ENCODE data around the gene OAT. TPM values are rescaled to one million over a fixed set of nuclear protein-coding genes. Genes with fewer than 3 reads are reported as not detected.

OAT gene
- total RNA-seq, 1 donor from 2014 or later: 55.1 TPM

DNA sequence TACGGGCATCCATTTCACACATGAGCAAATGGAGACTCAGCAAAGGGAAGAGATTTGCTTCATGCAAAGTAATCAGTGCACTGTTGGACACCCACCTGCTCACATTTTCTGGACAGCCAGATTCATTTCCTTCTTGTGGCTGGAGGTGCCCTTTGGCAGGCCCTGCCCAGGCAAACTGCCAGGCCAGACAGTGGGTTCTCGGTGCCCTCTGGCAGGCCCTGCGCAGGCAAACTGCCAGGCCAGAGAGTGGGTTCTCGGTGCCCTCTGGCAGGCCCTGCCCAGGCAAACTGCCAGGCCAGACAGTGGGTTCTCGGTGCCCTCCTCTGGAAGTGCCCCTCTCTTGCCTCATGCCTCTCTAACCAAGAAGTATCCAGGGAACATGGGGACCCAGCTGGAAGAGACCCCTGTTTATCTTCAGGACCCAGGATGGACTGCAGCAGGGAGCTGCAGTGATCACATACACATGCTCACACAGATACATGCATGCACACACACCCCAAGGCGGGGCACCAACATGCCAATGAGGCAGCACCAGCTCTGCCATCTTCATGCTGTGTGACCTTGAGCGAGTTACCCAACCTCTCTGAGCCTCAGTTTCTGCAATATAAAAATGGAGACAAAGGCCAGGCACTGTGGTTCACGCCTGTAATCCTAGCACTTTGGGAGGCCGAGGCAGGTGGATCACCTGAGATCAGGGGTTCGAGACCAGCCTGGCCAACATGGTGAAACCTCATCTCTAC, 67.1 kb downstream of the OAT start:
- peaks cover 4% of the 10 kb centered on the region for H3K27me3 Mint-ChIP-seq (ENCODE audit: low read depth)
- peaks cover 26% of the 10 kb centered on the region for H3K4me1 Mint-ChIP-seq
- no peak for DNase-seq (ENCODE audit: low spot score in 2 of 2, unreplicated experiment in 2 of 2)
- H3K36me3 Mint-ChIP-seq: no peaks in the 10 kb centered on the region
- no peak overlapping the region for H3K4me3 Mint-ChIP-seq
- no peak overlapping the region for H3K27ac Mint-ChIP-seq
- TF ChIP-seq, protein P1, sequence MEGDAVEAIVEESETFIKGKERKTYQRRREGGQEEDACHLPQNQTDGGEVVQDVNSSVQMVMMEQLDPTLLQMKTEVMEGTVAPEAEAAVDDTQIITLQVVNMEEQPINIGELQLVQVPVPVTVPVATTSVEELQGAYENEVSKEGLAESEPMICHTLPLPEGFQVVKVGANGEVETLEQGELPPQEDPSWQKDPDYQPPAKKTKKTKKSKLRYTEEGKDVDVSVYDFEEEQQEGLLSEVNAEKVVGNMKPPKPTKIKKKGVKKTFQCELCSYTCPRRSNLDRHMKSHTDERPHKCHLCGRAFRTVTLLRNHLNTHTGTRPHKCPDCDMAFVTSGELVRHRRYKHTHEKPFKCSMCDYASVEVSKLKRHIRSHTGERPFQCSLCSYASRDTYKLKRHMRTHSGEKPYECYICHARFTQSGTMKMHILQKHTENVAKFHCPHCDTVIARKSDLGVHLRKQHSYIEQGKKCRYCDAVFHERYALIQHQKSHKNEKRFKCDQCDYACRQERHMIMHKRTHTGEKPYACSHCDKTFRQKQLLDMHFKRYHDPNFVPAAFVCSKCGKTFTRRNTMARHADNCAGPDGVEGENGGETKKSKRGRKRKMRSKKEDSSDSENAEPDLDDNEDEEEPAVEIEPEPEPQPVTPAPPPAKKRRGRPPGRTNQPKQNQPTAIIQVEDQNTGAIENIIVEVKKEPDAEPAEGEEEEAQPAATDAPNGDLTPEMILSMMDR (IDR thresholded peaks at IDR 0.05; ENCODE audit: unreplicated experiment): no peak
- H3K9me3 Mint-ChIP-seq: no peaks in the 10 kb centered on the region

DNA sequence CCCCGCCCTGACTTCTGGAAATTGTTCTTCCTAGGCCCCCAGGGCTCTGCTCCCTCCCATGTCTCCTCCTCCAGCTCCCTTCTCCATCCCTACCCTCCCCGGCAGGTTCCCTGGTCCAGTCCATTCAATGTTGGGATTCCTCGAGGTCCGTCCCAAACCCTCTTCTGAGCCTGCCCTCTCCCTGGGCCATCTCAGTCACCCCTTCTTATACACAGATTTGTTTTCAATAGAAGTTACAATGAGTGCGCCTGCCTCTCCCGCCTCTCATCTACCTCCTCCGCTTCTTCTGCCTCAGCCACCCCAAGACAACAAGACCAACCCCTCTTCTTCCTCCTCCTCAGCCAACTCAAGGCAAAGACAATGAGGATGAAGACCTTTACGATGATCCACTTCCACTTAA, 67.9 kb downstream of the OAT start:
- no peaks in the 10 kb centered on the region for H3K9me3 Mint-ChIP-seq
- no peaks in the 10 kb centered on the region for H3K36me3 Mint-ChIP-seq
- H3K4me3 Mint-ChIP-seq: no peak overlapping the region
- peaks cover 23% of the 10 kb centered on the region for H3K4me1 Mint-ChIP-seq
- H3K27me3 Mint-ChIP-seq (ENCODE audit: low read depth): peaks cover 4% of the 10 kb centered on the region
- no peak for DNase-seq (ENCODE audit: low spot score in 2 of 2, unreplicated experiment in 2 of 2)
- TF ChIP-seq, protein P1 (IDR thresholded peaks at IDR 0.05; ENCODE audit: unreplicated experiment): no peak
- H3K27ac Mint-ChIP-seq: no peak overlapping the region

DNA sequence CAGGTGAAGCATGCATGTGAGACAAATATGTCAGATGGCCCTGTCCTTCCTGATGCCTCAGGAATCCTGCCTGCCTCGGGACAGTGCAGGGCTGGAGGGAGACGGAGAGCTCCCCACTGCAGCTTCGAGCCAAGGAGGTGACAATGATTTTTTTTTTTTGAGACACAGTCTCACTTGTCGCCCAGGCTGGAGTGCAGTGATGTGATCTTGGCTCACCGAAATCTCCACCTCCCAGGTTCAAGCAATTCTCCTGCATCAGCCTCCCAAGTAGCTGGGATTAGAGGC, 68.8 kb downstream of the OAT start:
- H3K36me3 Mint-ChIP-seq: no peaks in the 10 kb centered on the region
- H3K4me1 Mint-ChIP-seq: peaks cover 17% of the 10 kb centered on the region
- DNase-seq (ENCODE audit: low spot score in 2 of 2, unreplicated experiment in 2 of 2): no peak
- no peak overlapping the region for H3K4me3 Mint-ChIP-seq
- H3K27me3 Mint-ChIP-seq (ENCODE audit: low read depth): peaks cover 4% of the 10 kb centered on the region
- no peak overlapping the region for H3K27ac Mint-ChIP-seq
- TF ChIP-seq, protein P1 (IDR thresholded peaks at IDR 0.05; ENCODE audit: unreplicated experiment): no peak
- no peaks in the 10 kb centered on the region for H3K9me3 Mint-ChIP-seq

DNA sequence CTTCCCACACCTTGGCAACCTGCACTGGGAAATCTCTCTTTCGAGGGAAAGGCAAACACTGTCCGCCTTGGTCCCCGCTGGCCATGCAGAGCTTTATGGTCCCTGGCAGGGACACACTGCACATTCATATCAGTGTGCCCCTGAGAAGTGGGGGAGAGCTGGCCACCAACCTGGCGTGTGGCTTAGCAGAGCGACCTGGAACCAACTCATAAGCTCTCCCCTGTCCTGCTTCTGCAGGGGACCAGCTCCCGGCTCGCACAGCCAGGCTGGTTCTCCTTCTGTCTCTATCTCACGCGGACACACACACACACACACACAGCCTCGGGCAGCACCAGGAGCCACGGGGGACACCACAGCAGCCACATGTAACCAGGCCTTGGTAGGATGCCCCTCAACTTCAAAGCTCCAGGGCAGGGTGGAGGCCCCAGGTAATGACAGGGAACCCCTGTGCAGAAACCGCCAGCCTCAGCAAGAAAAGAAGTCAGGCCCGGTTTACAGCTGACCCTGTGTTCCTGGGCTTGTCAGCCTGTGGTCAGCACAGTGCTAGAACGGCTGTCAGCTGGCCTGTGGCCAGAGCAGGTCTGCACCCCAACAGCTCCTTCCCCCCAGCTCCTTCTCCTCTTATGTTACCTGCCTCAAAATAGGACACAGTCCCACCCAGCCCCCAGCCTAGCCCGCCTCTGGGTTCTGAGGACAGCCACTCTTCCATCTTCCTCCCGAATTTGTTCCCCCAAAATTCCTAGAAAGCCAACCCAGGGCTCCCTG, 69.3 kb downstream of the OAT start:
- H3K9me3 Mint-ChIP-seq: no peaks in the 10 kb centered on the region
- no peak overlapping the region for H3K27ac Mint-ChIP-seq
- no peaks in the 10 kb centered on the region for H3K36me3 Mint-ChIP-seq
- peaks cover 11% of the 10 kb centered on the region for H3K4me1 Mint-ChIP-seq
- no peak overlapping the region for H3K4me3 Mint-ChIP-seq
- no peak for DNase-seq (ENCODE audit: low spot score in 2 of 2, unreplicated experiment in 2 of 2)
- TF ChIP-seq, protein P1 (IDR thresholded peaks at IDR 0.05; ENCODE audit: unreplicated experiment): no peak
- peaks cover 4% of the 10 kb centered on the region for H3K27me3 Mint-ChIP-seq (ENCODE audit: low read depth)

DNA sequence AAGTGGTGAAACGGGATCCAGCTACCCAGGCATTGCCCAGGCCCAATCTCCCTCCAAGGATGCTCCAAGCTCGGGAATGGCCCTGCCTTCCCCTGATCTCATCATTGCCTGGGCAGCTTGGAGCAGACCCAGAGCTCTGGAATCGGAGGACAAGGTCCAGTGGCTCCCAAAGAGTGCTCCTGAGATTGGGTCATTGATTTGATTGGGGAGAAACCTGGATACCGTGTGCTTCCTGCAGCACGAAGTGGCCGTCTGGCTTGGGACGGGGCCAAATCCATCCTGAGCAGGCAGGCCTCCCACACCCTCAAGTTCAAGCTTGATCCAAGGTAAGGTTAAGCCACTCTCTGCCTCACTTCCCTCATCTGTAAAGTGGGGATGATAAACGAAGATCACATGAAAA, 69.9 kb downstream of the OAT start:
- no peak overlapping the region for H3K27ac Mint-ChIP-seq
- no peaks in the 10 kb centered on the region for H3K9me3 Mint-ChIP-seq
- no peaks in the 10 kb centered on the region for H3K36me3 Mint-ChIP-seq
- peaks cover 4% of the 10 kb centered on the region for H3K27me3 Mint-ChIP-seq (ENCODE audit: low read depth)
- no peak overlapping the region for H3K4me3 Mint-ChIP-seq
- DNase-seq (ENCODE audit: low spot score in 2 of 2, unreplicated experiment in 2 of 2): no peak
- peaks cover 7% of the 10 kb centered on the region for H3K4me1 Mint-ChIP-seq
- TF ChIP-seq, protein P1 (IDR thresholded peaks at IDR 0.05; ENCODE audit: unreplicated experiment): no peak

Measured in mesothelial cell of epicardium (in vitro differentiated cells).